ENCODE results near the gene GUCY2F.
A peak's percentile ranks its signal among the peaks of the same experiment; 100 is the strongest.

Gene GUCY2F

GRCh38 chrX:109481986-109482385 is at the start of gene GUCY2F:
TSS of gene GUCY2F (minus strand) at chrX:109482086. CDS start at chrX:109475936, 6,150 bp downstream.
- no peak for DNase-seq (ENCODE audit: low spot score)

- DNase-seq (ENCODE audit: low spot score), result no peak
Measured at GRCh38 chrX:109519001-109519400, 37.1 kb upstream of the GUCY2F start.

GRCh38 chrX:109511113-109511512 is 29.2 kb upstream of the GUCY2F start:
- DNase-seq (ENCODE audit: low spot score), result no peak

- no peak for DNase-seq (ENCODE audit: low spot score)
Measured at GRCh38 chrX:109508915-109509314, 27.0 kb upstream of the GUCY2F start.

GRCh38 chrX:109501176-109501575 is 19.3 kb upstream of the GUCY2F start:
- no peak for DNase-seq (ENCODE audit: low spot score)

- no peak for DNase-seq (ENCODE audit: low spot score)
Measured at GRCh38 chrX:109498434-109498833, 16.5 kb upstream of the GUCY2F start.

- no peak for DNase-seq (ENCODE audit: low spot score)
Measured at GRCh38 chrX:109489174-109489573, 7.3 kb upstream of the GUCY2F start.

GRCh38 chrX:109487640-109488039 is 5.8 kb upstream of the GUCY2F start:
- no peak for DNase-seq (ENCODE audit: low spot score)

GRCh38 chrX:109485470-109486340 is 3.8 kb upstream of the GUCY2F start:
- DNase-seq (ENCODE audit: low spot score), result peak; percentile 62

GRCh38 chrX:109484886-109485285 is 3.0 kb upstream of the GUCY2F start:
- no peak for DNase-seq (ENCODE audit: low spot score)

- DNase-seq (ENCODE audit: low spot score), result peak; percentile 62
Measured at GRCh38 chrX:109475174-109475891, 6.6 kb downstream of the GUCY2F start.

GRCh38 chrX:109472939-109473735 is 8.7 kb downstream of the GUCY2F start:
- no peak for DNase-seq (ENCODE audit: low spot score)

GRCh38 chrX:109464231-109464630 is 17.7 kb downstream of the GUCY2F start:
- no peak for DNase-seq (ENCODE audit: low spot score)

GRCh38 chrX:109463784-109464183 is 18.1 kb downstream of the GUCY2F start:
- no peak for DNase-seq (ENCODE audit: low spot score)

- DNase-seq (ENCODE audit: low spot score), result no peak
Measured at GRCh38 chrX:109448282-109448938, 33.5 kb downstream of the GUCY2F start.

- DNase-seq (ENCODE audit: low spot score), result no peak
Measured at GRCh38 chrX:109441266-109441665, 40.6 kb downstream of the GUCY2F start.

- no peak for DNase-seq (ENCODE audit: low spot score)
Measured at GRCh38 chrX:109440475-109440874, 41.4 kb downstream of the GUCY2F start.

GRCh38 chrX:109409181-109409580 is 72.7 kb downstream of the GUCY2F start:
- DNase-seq (ENCODE audit: low spot score), result no peak

GRCh38 chrX:109403922-109404321 is 78.0 kb downstream of the GUCY2F start:
- no peak for DNase-seq (ENCODE audit: low spot score)

GRCh38 chrX:109399831-109400230 is 82.1 kb downstream of the GUCY2F start:
- no peak for DNase-seq (ENCODE audit: low spot score)

- no peak for DNase-seq (ENCODE audit: low spot score)
Measured at GRCh38 chrX:109398833-109399232, 83.1 kb downstream of the GUCY2F start.

- no peak for DNase-seq (ENCODE audit: low spot score)
Measured at GRCh38 chrX:109398061-109398460, 83.8 kb downstream of the GUCY2F start.

Measured in left forelimb (tissue), 1 donor.